Parathyroid adenoma (tissue), 2 donors: ENCODE data around the gene FRAS1.

ENCODE experiments used
- H2AFZ ChIP-seq: fragments of 300-600 bp; sonication (generic); one replicate; pipeline ENCODE4 v1.7.0; 2017; ENCODE audit warnings: antibody characterized with exemption, mild to moderate bottlenecking
- H3K27ac ChIP-seq: fragments of 300-600 bp; sonication (generic); one replicate; pipeline ENCODE4 v1.7.0; 2017
- H3K27me3 ChIP-seq: fragments of 300-600 bp; sonication (generic); one replicate; pipeline ENCODE4 v1.7.0; 2017; ENCODE audit warnings: low read length; ENCODE audit not compliant: control insufficient read depth, insufficient read depth
- H3K36me3 ChIP-seq: fragments of 300-600 bp; sonication (generic); one replicate; pipeline ENCODE4 v1.7.0; 2017; ENCODE audit warnings: low read length; ENCODE audit not compliant: control insufficient read depth, insufficient read depth
- H3K4me1 ChIP-seq: fragments of 300-600 bp; sonication (generic); one replicate; pipeline ENCODE4 v1.7.0; 2017; ENCODE audit warnings: control low read depth
- H3K4me2 ChIP-seq: fragments of 300-600 bp; sonication (generic); one replicate; pipeline ENCODE4 v1.7.0; 2017; ENCODE audit warnings: low read length
- H3K4me3 ChIP-seq: fragments of 300-600 bp; sonication (generic); one replicate; pipeline ENCODE4 v1.7.0; 2017; ENCODE audit warnings: low read depth, low read length
- H3K79me2 ChIP-seq: fragments of 300-600 bp; sonication (generic); one replicate; pipeline ENCODE4 v1.7.0; 2017; ENCODE audit warnings: control low read depth
- H3K9ac ChIP-seq: fragments of 300-600 bp; sonication (generic); one replicate; pipeline ENCODE4 v1.7.0; 2017; ENCODE audit warnings: mild to moderate bottlenecking
- H3K9me3 ChIP-seq: fragments of 300-600 bp; sonication (generic); one replicate; pipeline ENCODE4 v1.7.0; 2017; ENCODE audit warnings: low read length; ENCODE audit not compliant: control insufficient read depth
- CTCF ChIP-seq: fragments of 300-600 bp; sonication (generic); IDR thresholded peaks from one replicate; pipeline ENCODE4 v1.7.0; 2017; ENCODE audit warnings: antibody characterized with exemption, mild to moderate bottlenecking
- donor health status: primary hyperparathyroidism.

The FRAS1 gene

GRCh38 chr4:78155616-78156105, 98.5 kb downstream of the FRAS1 start:
- no peak overlapping the region for H3K9ac ChIP-seq
- TF ChIP-seq CTCF = no peak
- H3K27ac ChIP-seq = no peak overlapping the region
- H2AFZ ChIP-seq = no peak overlapping the region
- H3K4me1 ChIP-seq = no peaks in the 10 kb centered on the region
- no peaks in the 10 kb centered on the region for H3K36me3 ChIP-seq
- H3K79me2 ChIP-seq = no peaks in the 10 kb centered on the region
- H3K27me3 ChIP-seq = no peaks in the 10 kb centered on the region
- H3K4me2 ChIP-seq = no peak overlapping the region
- no peaks in the 10 kb centered on the region for H3K9me3 ChIP-seq
- no peak overlapping the region for H3K4me3 ChIP-seq

- TF ChIP-seq CTCF = no peak
- Histone ChIP-seq H3K4me2 (no peak overlapping the region), H3K9me3 (no peaks in the 10 kb centered on the region), H3K4me3 (no peak overlapping the region), H3K27me3 (no peaks in the 10 kb centered on the region), H3K27ac (no peak overlapping the region), H3K9ac (no peak overlapping the region), H3K4me1 (no peaks in the 10 kb centered on the region), H3K79me2 (no peaks in the 10 kb centered on the region), H3K36me3 (no peaks in the 10 kb centered on the region), H2AFZ (no peak overlapping the region)
Observed at GRCh38 chr4:78156520-78156919, 99.4 kb downstream of the FRAS1 start.

GRCh38 chr4:78162342-78162741, 105.2 kb downstream of the FRAS1 start:
- Histone ChIP-seq H3K9ac (no peak overlapping the region), H3K9me3 (no peaks in the 10 kb centered on the region)
- TF ChIP-seq CTCF = no peak

GRCh38 chr4:78162821-78163220, 105.7 kb downstream of the FRAS1 start:
- H3K27ac ChIP-seq = no peak overlapping the region
- H3K4me1 ChIP-seq = no peaks in the 10 kb centered on the region
- H3K9ac ChIP-seq = no peak overlapping the region
- no peak overlapping the region for H2AFZ ChIP-seq
- no peaks in the 10 kb centered on the region for H3K27me3 ChIP-seq
- no peaks in the 10 kb centered on the region for H3K79me2 ChIP-seq
- no peak overlapping the region for H3K4me3 ChIP-seq
- H3K4me2 ChIP-seq = no peak overlapping the region
- no peaks in the 10 kb centered on the region for H3K36me3 ChIP-seq
- no peaks in the 10 kb centered on the region for H3K9me3 ChIP-seq
- no peak for TF ChIP-seq CTCF

More at GRCh38 chr4:78162342-78162741, 105.2 kb downstream of the FRAS1 start:
- H3K4me2 ChIP-seq = no peak overlapping the region
- no peaks in the 10 kb centered on the region for H3K4me1 ChIP-seq
- no peaks in the 10 kb centered on the region for H3K79me2 ChIP-seq
- no peaks in the 10 kb centered on the region for H3K27me3 ChIP-seq
- H3K36me3 ChIP-seq = no peaks in the 10 kb centered on the region
- H3K4me3 ChIP-seq = no peak overlapping the region
- no peak overlapping the region for H3K27ac ChIP-seq
- H2AFZ ChIP-seq = no peak overlapping the region

GRCh38 chr4:78165758-78166157, 108.6 kb downstream of the FRAS1 start:
- H3K27me3 ChIP-seq = no peaks in the 10 kb centered on the region
- TF ChIP-seq CTCF = no peak
- no peaks in the 10 kb centered on the region for H3K9me3 ChIP-seq

More at GRCh38 chr4:78165758-78166157, 108.6 kb downstream of the FRAS1 start:
- Histone ChIP-seq H3K27ac (no peak overlapping the region), H3K79me2 (no peaks in the 10 kb centered on the region), H3K4me3 (no peak overlapping the region), H3K9ac (no peak overlapping the region), H2AFZ (no peak overlapping the region), H3K36me3 (no peaks in the 10 kb centered on the region), H3K4me2 (no peak overlapping the region), H3K4me1 (no peaks in the 10 kb centered on the region)
